ENCODE results near the gene KLHL42.
A peak's percentile ranks its signal among the peaks of the same experiment; 100 is the strongest.

KLHL42 gene

GRCh38 chr12:27780612-27781408 is 777 bp downstream of the KLHL42 start:
- DNase-seq (ENCODE audit: low spot score), result peak; percentile 9

GRCh38 chr12:27781680-27782079 is 1.6 kb downstream of the KLHL42 start:
- DNase-seq (ENCODE audit: low spot score), result no peak

DNA sequence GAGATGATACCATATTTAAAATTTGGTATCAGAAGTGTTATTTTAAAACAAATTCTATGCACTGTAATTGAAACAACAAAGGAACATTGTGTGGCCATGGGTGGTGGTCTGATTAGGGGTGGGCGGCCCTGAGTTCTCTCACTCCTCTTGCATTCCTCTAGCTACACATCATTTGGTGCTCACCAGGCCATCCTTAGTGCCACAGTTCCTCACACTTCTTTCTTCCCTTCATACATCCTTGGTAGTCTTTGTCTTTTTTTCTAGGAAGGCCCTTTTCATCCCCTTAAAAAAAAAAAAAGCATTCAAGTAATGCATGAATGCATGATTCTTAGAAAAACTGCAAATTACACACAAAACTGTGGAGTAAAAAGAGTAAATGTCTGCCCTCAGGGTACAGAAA is 2.4 kb downstream of the KLHL42 start:
- no peak for DNase-seq (ENCODE audit: low spot score)

- no peak for DNase-seq (ENCODE audit: low spot score)
Observed at GRCh38 chr12:27785882-27786570, 6.0 kb downstream of the KLHL42 start.

DNA sequence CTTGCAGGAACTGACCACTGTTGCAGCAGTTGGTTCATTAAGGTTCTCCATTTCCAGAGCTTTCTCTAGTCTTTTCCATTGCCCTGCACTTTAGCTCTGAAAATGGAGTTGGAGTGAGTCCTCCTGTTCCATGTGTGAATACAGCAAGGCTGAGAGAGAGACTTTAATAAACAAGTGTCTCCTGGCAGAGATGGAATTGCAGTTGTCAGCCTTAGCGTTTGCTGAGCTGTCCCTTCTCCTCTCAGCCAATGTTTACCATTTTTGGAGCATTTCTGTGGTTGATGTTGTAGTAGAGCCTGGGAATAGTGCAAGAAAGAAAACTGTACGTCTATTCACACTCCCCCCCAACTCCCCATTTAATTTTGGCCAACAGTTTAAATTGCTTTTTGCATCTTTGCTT is 7.5 kb downstream of the KLHL42 start:
- no peak for DNase-seq (ENCODE audit: low spot score)

GRCh38 chr12:27790179-27790578 is 10.1 kb downstream of the KLHL42 start:
- DNase-seq (ENCODE audit: low spot score), result no peak

DNA sequence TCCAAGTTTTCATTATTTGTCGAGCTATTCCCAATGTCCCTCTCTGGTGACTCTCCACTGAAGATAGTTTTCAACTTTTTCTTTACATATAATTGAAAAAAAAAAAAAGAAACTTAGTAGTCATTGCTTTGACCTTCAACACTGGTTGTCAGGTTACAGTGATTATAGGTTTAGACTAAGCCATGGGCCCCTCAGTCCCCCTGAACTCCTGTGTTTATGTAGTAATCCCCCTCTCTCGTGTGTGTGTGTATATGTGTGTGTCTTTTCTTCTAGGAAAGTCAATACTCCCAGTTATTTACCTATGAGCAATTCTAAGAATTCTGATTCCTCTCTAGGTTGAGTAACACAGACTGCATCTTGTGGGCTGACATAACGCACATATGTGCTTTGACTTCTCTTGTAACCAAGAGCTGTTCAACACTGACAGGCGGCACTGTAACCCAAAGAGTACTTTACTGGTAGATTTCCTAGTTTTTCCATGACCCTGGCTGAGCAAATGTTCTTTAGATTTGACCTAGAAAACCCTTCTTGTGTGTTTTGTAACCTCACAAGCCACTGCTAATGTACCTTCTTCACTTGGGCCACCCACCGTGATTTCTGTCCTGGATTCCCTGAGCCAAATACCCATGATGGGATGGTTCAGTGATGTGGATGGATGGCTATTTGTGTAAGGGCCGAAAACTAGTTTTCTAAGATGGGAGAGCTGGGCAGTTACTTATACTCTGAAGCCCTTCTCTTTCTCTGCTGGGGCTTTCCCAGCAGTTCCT is 15.0 kb downstream of the KLHL42 start:
- DNase-seq (ENCODE audit: low spot score), result no peak

- no peak for DNase-seq (ENCODE audit: low spot score)
Observed at GRCh38 chr12:27796128-27796527, 16.1 kb downstream of the KLHL42 start.

- DNase-seq (ENCODE audit: low spot score), result no peak
Observed at GRCh38 chr12:27797301-27798025, 17.4 kb downstream of the KLHL42 start.

DNA sequence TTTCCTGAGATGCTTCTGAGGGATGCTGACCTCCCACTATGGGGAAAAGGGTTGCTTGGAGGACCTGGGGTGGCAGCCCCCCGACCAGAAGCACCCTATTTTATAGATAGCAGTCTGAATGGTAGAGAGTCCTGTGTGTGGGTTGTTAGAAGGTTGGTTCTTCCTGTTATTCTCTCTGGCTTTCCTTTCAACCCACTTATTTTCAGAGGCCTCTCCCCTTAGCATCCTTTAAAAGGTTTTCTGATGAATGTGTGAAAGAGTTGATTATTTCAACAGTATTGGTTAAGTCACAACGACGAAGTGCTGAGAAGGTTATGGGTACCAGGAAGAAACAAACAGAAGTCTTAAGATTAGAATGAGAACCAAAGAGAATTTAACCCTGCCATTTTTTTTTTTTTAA is 20.8 kb downstream of the KLHL42 start:
- DNase-seq (ENCODE audit: low spot score), result no peak

DNA sequence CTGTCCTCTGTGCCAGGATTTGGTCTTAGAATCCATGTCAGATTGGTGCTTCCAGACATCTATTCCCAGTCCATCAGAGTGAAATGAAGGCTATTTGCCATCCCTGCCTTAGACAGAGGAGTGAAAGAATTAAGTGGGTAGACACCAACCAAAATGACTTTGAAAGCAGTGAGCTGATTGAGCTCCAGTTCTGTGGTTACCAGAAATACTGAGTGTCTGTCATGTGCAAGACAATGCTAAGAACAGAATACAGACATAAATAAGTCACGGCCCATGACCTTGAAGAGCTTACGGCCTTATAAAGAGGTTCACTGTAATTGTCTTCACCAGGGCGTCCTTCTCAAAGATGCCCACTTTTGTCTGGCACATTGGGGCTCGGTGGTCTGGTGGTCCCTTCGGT is 21.6 kb downstream of the KLHL42 start:
- DNase-seq (ENCODE audit: low spot score), result no peak

- DNase-seq (ENCODE audit: low spot score), result no peak
Observed at GRCh38 chr12:27802511-27802910, 22.5 kb downstream of the KLHL42 start.

DNA sequence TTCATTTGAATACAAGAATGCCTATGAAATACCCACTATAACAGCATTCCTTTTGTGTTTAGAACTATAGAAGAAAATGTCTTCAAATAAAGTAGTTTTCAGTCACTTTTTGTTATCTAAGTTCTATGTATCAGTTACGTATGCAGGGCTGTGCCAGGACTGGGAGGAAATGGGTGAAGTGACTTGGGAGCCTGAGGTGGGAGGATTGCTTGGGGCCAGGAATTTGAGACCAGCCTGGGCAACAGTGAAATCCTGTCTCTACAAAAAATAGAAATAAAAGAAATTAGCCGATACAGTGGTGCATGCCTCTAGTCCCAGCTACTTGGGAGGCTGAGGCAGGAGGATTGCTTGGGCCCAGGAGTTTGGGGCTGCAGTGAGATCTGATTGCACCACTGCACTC is 22.9 kb downstream of the KLHL42 start:
- DNase-seq (ENCODE audit: low spot score), result no peak

- no peak for DNase-seq (ENCODE audit: low spot score)
Observed at GRCh38 chr12:27805238-27805637, 25.2 kb downstream of the KLHL42 start.

GRCh38 chr12:27806259-27806658 is 26.2 kb downstream of the KLHL42 start:
- no peak for DNase-seq (ENCODE audit: low spot score)

DNA sequence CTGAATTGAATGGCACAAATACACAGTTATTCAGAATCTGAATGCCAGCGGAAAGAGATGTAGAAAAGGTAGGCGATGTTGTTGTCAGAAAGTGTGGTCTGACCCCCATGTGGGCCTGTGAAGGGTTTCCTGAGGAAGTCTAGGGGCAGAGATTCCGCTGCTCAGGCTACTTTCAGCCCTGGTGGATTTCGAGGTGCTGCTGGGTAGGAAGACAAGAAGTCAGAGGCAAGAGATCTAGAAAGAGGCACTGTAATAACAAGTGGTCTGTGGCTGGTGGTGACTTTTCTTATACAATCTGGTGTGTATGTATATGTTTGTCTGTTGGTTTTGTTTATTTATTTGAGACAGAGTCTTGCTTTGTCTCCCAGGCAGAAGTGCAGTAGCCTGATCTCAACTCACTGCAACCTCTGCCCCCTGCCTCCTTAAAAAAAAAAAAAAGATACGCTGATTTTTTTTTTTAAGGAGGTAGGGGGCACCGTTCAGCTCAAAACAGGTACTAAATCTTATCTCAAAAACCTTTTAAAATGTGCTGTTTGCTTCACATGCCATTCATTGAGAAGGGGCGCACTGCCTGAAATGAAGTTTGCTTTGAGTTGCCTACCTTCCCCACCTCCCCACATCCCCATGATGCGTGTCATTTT is 27.1 kb downstream of the KLHL42 start:
- peak; percentile 14 for DNase-seq (ENCODE audit: low spot score)

DNA sequence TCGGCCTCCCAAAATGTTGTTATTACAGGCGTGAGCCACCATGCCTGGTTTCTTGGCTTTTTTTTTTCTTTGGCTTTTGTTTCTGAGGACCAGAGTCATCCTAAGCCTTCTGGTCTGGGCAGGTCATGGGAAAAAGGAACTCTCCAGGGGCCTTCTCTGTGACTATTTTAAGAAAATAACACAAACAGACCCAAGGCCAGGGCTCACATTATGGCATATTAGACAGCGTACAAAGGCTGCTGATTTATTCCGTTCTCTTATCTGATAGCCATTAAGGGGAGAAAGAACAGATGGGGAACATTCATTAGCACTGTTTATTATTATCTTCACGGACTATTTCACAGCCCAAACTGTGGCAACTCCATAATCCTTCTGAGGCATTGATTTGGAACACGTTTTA is 28.8 kb downstream of the KLHL42 start:
- no peak for DNase-seq (ENCODE audit: low spot score)

GRCh38 chr12:27810756-27811155 is 30.7 kb downstream of the KLHL42 start:
- no peak for DNase-seq (ENCODE audit: low spot score)

GRCh38 chr12:27812502-27812901 is 32.5 kb downstream of the KLHL42 start:
- DNase-seq (ENCODE audit: low spot score), result no peak

DNA sequence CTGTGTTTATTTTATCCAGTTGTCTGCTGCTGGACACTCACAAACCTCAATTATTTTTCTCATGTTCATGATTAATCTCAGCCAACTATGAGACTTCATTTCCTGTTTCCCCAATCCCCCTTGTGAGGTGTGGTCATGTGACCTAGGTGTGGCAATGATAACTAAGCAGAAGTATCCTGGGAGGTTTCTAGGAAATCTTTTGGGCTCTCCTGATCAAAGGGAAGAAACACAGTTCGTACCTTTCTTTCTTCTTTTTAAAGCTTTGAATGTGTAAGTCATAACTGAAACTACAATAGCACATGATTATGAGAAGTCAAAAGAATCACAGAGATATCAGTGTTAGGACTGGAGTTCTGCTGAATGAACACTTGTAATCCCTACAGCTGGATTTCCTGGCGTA is 34.4 kb downstream of the KLHL42 start:
- DNase-seq (ENCODE audit: low spot score), result no peak

DNA sequence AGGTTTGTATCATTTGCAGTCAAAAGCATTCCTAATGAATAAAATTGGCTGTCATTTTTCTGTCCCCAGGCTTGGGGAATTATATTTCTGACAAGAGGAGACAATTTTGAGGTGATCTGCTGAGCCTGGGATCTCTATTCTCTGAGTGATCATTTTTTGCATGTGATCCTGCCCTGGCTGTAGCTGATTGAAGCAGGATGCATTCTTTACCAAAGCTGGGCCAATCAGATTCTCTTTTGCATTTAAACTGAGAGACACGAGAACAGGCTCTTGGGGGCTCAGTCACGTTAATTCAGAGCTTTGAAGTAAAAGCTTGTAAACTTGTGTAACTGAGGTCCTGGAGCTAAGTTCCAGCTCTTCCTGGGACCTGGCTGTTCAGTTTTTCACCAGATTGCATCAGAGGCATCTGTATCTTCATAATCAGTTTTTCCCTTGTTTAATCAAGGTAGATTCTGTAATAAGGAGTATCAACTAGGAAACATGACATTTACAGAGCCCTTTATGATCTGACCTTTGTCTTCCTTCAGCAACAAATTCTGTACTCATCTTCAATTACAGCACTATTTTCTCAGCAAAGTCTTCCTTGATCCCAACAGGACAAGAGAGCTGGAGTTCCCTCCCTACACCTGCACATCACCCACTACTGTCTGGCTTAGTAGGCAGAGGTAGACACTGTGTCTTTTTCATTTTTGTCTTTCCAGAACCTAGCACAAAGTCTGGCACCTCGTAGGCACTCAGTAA is 35.0 kb downstream of the KLHL42 start:
- DNase-seq (ENCODE audit: low spot score), result no peak

Measured in CD4-positive, alpha-beta T cell treated with Interleukin-6 at 100 ng/mL for 8 hours (primary cell).